Sigmoid colon (tissue), 4 donors: ENCODE results near the gene AMOTL2.

ENCODE experiments used
- EP300 ChIP-seq, 4 donors: sonication (generic); formaldehyde crosslinking; IDR thresholded peaks; one replicate each; pipeline ENCODE4 v1.6.1; 2017; ENCODE audit warnings: antibody characterized with exemption in 4 of 4
- POLR2A ChIP-seq, 2 donors: fragments of 450-650 bp; IDR thresholded peaks; one replicate each; pipeline ENCODE4 v1.6.1; 2016; ENCODE audit warnings: antibody characterized with exemption in 2 of 2, mild to moderate bottlenecking in 2 of 2, moderate library complexity in 2 of 2

- TF ChIP-seq POLR2A (IDR thresholded peaks at IDR 0.05) (no peak), EP300 (IDR thresholded peaks at IDR 0.05) (no peak)
These were observed 47.3 kb downstream of the AMOTL2 start for GRCh38 chr3:134326760-134327593.
